ENCODE data around the gene GFRA1.

GRCh38 chr10:116063107-116063506, 209.9 kb downstream of the GFRA1 start:
- TF ChIP-seq CTCF (IDR thresholded peaks at IDR 0.05) (no peak), POLR2AphosphoS5 (IDR thresholded peaks at IDR 0.05) (no peak), POLR2A (IDR thresholded peaks at IDR 0.05) (no peak)
